Measurements from ENCODE around the gene CPNE8.

Gene CPNE8

DNA sequence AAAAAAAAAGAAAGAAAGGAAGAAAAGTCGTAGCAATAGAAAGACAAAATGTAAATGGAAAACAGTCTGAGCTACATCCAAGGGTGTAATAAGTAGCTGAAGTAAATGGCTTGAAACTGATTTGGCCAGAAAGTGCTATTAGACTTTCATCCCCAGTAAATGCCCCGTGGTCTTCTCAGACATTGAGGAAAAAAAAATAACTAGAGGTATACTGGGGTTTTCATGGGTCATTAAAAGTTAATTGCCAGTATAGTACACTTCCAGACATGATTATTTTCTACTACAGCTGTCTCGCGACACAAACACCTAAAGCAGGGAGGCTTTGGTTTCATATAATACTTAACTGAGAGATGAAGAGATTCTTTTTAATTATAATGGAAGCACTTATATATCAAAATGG, 271.9 kb downstream of the CPNE8 start:
- TF ChIP-seq GATA3 (IDR thresholded peaks at IDR 0.05; ENCODE audit: low read depth, low read length) = no peak
- no peak for TF ChIP-seq GATA2 (IDR thresholded peaks at IDR 0.05; ENCODE audit: low read depth, low read length)

DNA sequence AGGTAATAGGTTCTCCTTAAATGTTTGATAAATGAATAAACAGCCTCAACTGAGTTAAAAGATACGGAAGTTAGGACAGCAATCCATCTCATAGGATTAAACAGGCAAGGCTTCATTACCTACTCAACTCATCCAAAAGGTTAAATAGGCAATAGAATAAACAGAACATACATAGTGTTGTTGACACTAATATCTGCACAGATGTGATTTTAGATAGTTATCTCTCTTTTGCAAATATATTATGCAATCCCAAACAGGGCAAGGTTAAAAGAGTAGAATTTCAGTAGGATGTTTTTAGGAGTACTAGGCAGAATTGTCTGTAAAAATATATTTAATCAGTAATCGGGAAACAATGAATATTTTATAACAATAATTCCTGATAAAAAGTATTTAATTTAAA, 276.3 kb downstream of the CPNE8 start:
- TF ChIP-seq GATA2 (IDR thresholded peaks at IDR 0.05; ENCODE audit: low read depth, low read length) (no peak), GATA3 (IDR thresholded peaks at IDR 0.05; ENCODE audit: low read depth, low read length) (no peak)

DNA sequence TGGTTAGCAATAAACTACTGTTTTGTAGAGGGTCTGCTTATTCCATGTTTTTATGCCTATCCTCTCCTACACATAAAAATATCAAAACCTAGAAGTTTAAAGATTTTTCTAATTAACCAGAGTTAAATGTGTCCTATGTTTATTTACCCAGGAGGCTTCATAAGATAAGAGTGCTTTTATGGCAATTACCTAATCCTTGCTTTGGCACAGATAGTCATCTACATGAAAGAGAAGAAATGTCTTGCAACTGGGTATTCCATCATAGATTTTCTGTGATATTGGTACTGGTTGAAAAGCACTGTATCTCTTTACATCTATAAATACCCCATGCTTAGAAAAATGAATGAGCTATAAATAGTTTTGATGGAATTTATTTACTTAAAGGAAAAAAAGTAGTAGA, 277.1 kb downstream of the CPNE8 start:
- TF ChIP-seq GATA2 (IDR thresholded peaks at IDR 0.05; ENCODE audit: low read depth, low read length) (no peak), GATA3 (IDR thresholded peaks at IDR 0.05; ENCODE audit: low read depth, low read length) (no peak)

DNA sequence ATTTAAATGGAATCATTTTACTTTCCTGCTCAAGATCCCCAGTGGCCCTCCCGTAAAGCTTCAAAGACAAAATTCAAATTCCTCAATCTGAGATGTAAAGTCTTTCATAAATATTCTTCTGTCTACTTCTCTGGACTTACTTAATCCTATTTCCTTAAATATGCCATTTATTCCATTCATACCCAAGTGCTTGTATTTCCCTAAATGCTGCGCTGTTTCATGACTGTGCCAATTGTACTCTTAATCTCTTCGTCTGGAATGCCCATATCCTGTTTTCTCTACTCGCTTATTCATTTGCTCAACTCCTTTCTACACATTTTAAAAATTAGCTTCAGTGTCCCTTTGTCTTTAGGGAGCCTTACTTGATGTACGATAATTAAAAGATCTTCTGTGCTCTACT, 280.1 kb downstream of the CPNE8 start:
- TF ChIP-seq GATA2 (IDR thresholded peaks at IDR 0.05; ENCODE audit: low read depth, low read length) (no peak), GATA3 (IDR thresholded peaks at IDR 0.05; ENCODE audit: low read depth, low read length) (no peak)

DNA sequence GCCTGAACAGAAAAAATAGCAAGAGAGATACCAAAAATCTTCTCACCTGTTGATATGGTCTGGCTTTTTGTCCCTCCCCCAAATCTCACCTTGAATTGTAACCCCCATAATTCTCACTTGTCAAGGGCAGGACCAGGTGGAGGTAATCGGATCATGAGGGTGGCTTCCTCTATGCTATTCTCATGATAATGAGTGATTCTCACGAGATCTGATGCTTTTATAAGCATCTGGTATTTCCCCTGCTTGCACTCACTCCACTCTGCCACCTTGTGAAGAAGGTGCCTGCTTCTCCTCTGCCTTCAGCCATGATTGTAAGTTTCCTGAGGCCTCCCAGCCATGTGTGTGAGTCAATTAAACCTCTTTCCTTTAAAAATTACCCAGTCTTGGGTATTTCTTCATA, 291.2 kb downstream of the CPNE8 start:
- TF ChIP-seq GATA2 (IDR thresholded peaks at IDR 0.05; ENCODE audit: low read depth, low read length) (no peak), GATA3 (IDR thresholded peaks at IDR 0.05; ENCODE audit: low read depth, low read length) (no peak)

DNA sequence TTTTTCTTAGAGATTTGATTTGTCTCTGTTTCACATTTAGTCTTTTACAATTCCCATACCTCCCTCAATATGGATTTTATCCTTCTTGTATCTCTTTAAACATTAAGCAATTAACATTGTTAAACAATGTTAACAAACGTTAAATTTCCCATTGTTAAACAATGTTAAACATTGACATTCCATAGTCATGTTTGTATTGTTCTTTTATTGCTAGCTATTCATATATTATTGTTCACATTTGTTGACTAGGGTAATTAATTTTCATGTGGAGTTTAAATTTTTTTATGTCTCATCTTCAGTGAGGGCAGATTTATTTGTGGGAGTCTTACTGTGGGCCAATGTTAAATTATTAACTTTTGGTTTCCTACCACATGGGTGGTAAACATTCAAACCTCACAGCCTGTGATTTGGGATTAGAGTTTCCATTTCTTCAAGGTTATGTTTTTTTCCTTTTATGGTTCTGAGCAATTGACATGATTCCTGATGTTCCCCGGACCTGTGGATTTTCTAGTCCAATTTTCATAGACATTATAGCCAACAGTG, 294.5 kb downstream of the CPNE8 start:
- TF ChIP-seq GATA2 (IDR thresholded peaks at IDR 0.05; ENCODE audit: low read depth, low read length) (no peak), GATA3 (IDR thresholded peaks at IDR 0.05; ENCODE audit: low read depth, low read length) (no peak)

DNA sequence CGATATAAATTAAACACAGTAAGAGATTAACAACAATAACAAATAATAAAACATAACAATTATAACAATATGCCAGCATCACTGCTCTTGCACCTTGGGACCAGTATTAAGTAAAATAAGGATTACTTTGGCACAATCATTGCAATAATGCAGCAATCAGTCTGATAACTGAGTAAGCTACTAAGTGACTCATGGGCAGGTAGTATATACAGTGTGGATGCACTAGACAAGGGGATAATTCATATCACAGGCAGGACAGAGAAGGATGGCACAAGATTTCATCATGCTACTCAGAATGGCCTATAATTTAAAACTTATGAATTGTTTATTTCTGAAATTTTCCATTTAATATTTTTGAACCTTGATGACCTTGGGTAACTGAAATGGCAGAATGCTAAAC, 298.1 kb downstream of the CPNE8 start:
- TF ChIP-seq GATA2 (IDR thresholded peaks at IDR 0.05; ENCODE audit: low read depth, low read length) = no peak
- TF ChIP-seq GATA3 (IDR thresholded peaks at IDR 0.05; ENCODE audit: low read depth, low read length) = no peak
